Fibroblast of mammary gland (primary cell): ENCODE data around the gene FTCD.

Experiments
- DNase-seq: peaks from one replicate; pipeline ENCODE4 v3.0.0-alpha.2; 2010; ENCODE audit warnings: low read depth
- H3K4me3 ChIP-seq: 2 replicates; pipeline ENCODE4 v1.5.1; 2011; ENCODE audit warnings: low read depth, mild to moderate bottlenecking, low read length, moderate library complexity; ENCODE audit not compliant: control insufficient read depth
- TF ChIP-seq, protein P1 (sequence below): conservative IDR thresholded peaks from 2 replicates; pipeline ENCODE4 v1.5.1; 2011; ENCODE audit warnings: low read depth, low read length, inconsistent platforms; ENCODE audit not compliant: control insufficient read depth, insufficient read depth

Gene FTCD

DNA sequence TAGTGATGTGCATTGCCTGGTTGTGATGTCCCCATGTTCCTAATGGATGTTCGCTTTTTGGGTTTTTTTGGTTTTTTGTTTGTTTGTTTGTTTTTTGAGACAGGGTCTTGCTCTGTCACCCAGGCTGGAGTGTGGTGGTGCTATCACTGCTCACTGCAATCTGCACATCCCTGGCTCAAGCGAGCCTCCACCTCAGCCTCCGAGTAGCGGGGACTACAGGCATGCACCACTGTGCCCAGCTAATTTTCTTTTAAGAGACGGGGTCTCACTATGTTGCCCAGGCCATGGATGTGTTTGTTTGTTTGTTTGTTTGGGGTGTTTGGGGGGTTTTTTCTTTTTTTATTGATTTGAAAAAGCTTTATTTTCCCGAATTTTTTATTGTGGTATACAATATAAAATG lies 55.4 kb downstream of the FTCD start:
- TF ChIP-seq, protein P1, sequence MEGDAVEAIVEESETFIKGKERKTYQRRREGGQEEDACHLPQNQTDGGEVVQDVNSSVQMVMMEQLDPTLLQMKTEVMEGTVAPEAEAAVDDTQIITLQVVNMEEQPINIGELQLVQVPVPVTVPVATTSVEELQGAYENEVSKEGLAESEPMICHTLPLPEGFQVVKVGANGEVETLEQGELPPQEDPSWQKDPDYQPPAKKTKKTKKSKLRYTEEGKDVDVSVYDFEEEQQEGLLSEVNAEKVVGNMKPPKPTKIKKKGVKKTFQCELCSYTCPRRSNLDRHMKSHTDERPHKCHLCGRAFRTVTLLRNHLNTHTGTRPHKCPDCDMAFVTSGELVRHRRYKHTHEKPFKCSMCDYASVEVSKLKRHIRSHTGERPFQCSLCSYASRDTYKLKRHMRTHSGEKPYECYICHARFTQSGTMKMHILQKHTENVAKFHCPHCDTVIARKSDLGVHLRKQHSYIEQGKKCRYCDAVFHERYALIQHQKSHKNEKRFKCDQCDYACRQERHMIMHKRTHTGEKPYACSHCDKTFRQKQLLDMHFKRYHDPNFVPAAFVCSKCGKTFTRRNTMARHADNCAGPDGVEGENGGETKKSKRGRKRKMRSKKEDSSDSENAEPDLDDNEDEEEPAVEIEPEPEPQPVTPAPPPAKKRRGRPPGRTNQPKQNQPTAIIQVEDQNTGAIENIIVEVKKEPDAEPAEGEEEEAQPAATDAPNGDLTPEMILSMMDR, result no peak
- peak; percentile 24 for DNase-seq
- H3K4me3 ChIP-seq, result peak overlapping the region; percentile 85

DNA sequence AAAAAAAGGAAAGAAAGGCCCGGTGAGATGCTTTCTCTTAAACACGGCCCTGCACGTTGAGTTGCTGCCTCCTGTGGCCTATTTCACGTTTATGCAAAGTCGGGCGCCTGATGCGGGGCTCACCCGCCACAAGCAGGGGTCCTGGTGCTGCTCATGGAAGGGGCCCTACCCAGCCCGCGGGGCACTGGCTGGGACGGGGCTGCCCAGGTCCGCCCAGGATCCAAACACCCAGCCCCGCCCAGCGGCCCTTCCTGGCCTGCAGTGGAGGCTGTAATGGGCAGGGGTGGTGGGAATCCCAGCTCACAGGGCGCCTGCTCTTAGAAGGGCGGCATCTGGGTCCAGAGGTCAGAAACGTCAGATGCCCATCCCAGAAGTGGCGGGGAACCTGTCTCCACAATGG lies 55.9 kb downstream of the FTCD start:
- TF ChIP-seq, protein P1, result no peak
- peak; percentile 52 for DNase-seq
- peak overlapping the region; percentile 85 for H3K4me3 ChIP-seq

DNA sequence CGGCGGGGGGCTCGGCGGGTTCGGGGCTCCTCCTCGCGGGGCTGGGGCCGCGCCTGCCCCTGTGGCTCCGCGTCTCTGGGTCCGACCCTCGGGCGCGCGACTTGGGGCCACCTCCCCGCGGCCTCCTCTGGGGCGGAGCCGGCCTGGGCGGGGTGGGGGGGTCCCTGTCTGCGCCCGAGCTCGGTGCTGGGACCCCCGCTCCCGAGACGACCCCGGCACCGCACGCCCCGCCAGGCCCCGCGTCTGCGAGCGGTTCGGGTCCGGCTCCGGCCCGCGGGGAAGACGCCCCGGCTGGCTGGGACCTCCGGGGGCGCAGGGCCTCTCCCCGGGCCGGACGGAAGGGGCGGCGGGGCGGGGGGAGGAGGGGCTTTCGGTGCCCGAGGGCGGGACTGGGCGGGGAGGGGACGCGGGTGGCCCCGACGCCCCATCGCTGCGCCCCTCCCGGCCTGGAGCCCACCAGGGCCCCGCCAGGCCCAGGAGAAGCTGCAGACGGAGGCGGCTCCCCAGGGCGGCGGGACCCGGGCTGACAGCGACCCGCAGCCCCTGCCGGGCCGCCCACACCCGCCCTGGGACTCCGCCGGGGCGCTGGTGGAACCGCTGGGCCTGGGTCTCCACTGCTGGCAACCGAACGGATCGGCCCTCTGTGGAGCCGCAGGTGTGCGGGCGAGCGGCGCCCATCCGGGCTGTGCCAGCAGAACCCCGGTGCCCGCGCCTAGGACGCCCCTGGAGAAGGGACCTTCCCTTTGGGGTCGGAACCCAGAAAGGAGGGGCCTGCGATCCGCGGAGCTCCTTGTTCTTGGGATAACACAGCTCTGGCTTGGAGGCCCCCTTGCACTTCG lies 56.9 kb downstream of the FTCD start:
- peak overlapping the region; percentile 85 for H3K4me3 ChIP-seq
- TF ChIP-seq, protein P1, result no peak
- DNase-seq, result peak; percentile 27

DNA sequence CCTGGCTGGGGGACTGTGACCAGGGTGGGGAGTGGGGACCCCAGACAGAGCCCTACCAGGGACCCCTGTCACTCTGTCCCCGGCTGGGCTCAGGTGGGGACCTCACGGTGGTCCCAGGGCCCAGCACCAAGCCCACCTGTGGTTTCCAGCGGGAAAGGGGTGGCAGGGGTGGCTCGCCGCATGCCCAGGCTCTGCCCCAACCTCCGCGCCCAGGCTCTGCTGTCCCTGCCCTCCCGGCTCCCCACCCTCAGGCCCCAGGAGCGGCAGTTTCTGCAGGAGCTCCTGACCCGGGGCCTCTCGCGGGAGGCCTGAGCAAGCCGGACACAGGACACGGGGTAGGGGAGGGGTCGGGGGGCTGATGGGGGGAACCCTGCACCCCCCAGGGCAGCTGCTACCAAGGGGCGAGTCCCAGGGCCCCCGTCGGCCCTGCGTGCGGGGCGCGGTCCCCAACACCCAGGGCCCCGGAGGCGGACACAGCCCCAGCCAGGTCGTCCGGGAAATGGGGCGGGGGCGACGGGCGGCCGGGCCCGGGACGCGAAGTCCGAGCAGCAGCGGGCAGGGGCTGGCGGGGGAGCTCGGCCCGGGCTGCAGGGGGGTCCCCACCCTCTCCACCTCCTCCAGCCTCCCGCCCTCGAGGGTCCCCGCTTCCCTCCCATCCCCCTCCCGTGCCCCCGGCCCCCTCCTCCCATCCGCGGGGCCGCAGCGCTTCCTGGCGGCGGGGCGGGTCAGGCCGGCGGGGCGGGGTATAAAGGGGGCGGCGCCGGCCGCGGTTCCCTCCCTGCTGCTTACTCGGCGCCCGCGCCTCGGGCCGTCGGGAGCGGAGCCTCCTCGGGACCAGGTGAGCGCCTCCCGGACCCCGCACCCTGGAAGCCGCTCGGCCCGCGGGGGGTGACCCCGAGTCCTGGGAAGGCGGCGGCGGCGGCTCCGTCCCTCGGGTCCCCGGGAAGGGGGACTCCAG lies 57.8 kb downstream of the FTCD start, which contains the start of gene COL6A2:
TSS of gene COL6A2 (plus strand) at position 777 of the 958 bp plus-strand sequence.
- H3K4me3 ChIP-seq, result peak within 1 kb of the TSS; percentile 85
- peak; percentile 72 for DNase-seq
- TF ChIP-seq, protein P1, result no peak

DNA sequence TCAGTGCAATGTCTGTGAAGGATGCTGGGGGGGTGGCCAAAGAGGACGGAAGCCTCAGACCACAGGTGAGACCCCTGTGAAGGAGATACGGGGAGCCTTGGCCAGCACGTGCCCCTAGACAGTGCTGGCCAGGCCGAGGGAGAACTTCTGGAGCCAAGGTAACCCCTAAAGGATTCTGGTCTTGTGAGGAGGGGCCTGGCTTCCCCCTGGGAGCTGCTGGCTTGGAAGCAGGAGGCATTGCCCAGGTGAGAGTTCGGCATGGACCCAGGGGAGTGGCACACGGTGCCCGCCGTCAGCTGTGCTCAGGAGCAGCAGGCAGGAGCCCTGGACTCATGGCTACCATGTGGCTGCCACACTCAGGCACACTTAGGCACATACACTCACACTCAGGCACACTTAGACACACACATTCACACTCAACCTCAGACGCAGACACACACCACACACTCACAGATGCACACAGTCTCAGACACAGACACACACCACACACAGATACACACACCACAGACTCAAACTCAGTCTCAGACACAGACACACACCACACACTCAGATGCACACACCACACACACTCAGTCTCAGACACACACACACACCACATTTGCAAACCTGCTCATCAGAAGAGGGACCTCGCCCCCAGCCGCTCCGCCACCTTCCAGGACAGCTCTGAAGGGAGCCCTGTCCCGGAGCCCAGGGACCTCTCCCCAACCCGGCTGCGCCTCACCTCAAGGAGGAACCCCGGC lies 58.6 kb downstream of the FTCD start:
- TF ChIP-seq, protein P1, result no peak
- peak overlapping the region; percentile 59 for H3K4me3 ChIP-seq

More for the DNA sequence above, 58.6 kb downstream of the FTCD start:
- peak; percentile 30 for DNase-seq
